GM06990 (cell line): ENCODE results near the gene MBNL2.

Experiments
- DNase-seq: peaks from one replicate; pipeline ENCODE4 v3.0.0-alpha.2; 2011; ENCODE audit not compliant: insufficient read length; ENCODE audit errors: extremely low read depth
- H3K27me3 ChIP-seq: replicated peaks from 2 replicates; pipeline ENCODE4 v1.6.0; 2011; ENCODE audit warnings: low read length; ENCODE audit not compliant: control insufficient read depth, insufficient read depth
- H3K36me3 ChIP-seq: 2 replicates; pipeline ENCODE4 v1.5.1; 2011; ENCODE audit warnings: low read length; ENCODE audit not compliant: control insufficient read depth, insufficient read depth
- H3K4me3 ChIP-seq: replicated peaks from 2 replicates; pipeline ENCODE4 v1.5.1; 2011; ENCODE audit warnings: low read depth, mild to moderate bottlenecking, control low read depth, low read length
- TF ChIP-seq, protein P1 (sequence below): IDR thresholded peaks from 2 replicates; pipeline ENCODE4 v1.5.1; 2011; ENCODE audit warnings: low read length, control low read depth, mild to moderate bottlenecking, inconsistent platforms; ENCODE audit not compliant: insufficient read depth, poor library complexity, severe bottlenecking

MBNL2 gene

GRCh38 chr13:97313551-97314260 is 91.6 kb downstream of the MBNL2 start:
- no peaks in the 10 kb centered on the region for H3K36me3 ChIP-seq
- H3K4me3 ChIP-seq: no peak overlapping the region
- TF ChIP-seq, protein P1, sequence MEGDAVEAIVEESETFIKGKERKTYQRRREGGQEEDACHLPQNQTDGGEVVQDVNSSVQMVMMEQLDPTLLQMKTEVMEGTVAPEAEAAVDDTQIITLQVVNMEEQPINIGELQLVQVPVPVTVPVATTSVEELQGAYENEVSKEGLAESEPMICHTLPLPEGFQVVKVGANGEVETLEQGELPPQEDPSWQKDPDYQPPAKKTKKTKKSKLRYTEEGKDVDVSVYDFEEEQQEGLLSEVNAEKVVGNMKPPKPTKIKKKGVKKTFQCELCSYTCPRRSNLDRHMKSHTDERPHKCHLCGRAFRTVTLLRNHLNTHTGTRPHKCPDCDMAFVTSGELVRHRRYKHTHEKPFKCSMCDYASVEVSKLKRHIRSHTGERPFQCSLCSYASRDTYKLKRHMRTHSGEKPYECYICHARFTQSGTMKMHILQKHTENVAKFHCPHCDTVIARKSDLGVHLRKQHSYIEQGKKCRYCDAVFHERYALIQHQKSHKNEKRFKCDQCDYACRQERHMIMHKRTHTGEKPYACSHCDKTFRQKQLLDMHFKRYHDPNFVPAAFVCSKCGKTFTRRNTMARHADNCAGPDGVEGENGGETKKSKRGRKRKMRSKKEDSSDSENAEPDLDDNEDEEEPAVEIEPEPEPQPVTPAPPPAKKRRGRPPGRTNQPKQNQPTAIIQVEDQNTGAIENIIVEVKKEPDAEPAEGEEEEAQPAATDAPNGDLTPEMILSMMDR: no peak
- no peak for DNase-seq
- no peaks in the 10 kb centered on the region for H3K27me3 ChIP-seq

GRCh38 chr13:97316390-97316789 is 94.3 kb downstream of the MBNL2 start:
- H3K4me3 ChIP-seq: no peak overlapping the region
- H3K36me3 ChIP-seq: no peaks in the 10 kb centered on the region
- DNase-seq: no peak
- TF ChIP-seq, protein P1: no peak
- H3K27me3 ChIP-seq: no peaks in the 10 kb centered on the region

DNA sequence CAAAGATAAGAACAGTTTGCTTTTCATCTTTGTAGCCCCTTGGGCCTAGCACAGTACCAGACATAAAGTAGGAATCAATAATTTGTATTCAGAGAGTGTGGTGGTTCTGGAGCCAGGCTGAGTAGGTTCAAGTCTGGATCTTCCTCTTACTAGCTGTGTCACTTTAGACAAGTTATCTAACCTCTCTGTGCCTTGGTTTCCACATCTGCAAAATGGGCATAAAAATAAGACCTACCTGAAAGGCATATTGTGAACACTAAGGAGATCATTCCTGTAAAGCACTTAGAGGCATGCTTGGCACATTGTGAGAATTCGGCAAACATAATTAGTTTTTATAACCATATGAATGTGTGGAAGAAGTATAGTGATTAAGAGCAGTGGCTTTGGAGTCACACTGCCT is 95.8 kb downstream of the MBNL2 start:
- no peak for DNase-seq
- no peaks in the 10 kb centered on the region for H3K27me3 ChIP-seq
- no peak overlapping the region for H3K4me3 ChIP-seq
- TF ChIP-seq, protein P1: no peak
- H3K36me3 ChIP-seq: no peaks in the 10 kb centered on the region

DNA sequence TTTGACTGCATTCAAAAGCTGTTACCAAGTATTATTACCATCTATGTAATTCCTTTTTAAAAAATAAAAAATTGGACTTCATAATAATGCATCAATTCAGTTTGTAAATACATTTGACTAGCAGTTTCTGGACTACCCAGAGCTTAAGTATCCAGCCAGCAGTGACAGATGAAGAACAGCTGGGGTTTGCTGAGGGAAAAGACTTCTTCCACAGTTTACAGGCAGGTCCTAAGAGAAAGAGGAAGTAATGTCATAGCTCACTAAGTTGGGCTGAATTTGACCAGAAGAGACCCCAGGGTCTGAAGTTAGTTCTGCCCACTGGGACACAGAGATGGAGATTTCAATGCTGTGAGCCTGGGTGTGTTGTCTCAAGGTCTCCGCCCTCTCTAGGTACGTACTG is 96.4 kb downstream of the MBNL2 start:
- no peak for DNase-seq
- TF ChIP-seq, protein P1: no peak
- no peaks in the 10 kb centered on the region for H3K36me3 ChIP-seq
- no peak overlapping the region for H3K4me3 ChIP-seq
- no peaks in the 10 kb centered on the region for H3K27me3 ChIP-seq

- DNase-seq: no peak
- TF ChIP-seq, protein P1: no peak
- H3K27me3 ChIP-seq: no peaks in the 10 kb centered on the region
- H3K4me3 ChIP-seq: no peak overlapping the region
- H3K36me3 ChIP-seq: no peaks in the 10 kb centered on the region
These were observed 97.1 kb downstream of the MBNL2 start for GRCh38 chr13:97319113-97319720.

DNA sequence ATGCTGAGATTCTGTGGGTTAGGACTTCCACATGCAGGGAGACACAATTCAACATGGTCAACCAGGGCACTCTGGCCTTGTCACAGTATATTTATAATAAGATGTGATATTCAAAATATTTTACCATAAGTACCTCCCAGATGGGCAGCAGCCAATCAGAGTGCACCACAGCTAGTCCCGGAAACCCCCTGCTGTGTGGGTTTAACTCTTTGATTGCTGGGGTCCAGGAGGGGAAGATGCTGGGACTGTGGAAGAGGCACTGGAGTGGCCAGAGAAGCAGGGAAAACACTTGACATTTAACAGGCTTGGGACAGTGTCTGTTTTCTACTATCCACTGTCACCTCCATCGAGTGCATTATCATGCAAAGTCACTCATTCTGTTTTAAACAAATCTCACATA is 99.0 kb downstream of the MBNL2 start:
- no peak overlapping the region for H3K4me3 ChIP-seq
- no peaks in the 10 kb centered on the region for H3K36me3 ChIP-seq
- no peak for DNase-seq
- H3K27me3 ChIP-seq: no peaks in the 10 kb centered on the region
- TF ChIP-seq, protein P1: no peak
